Embryonic facial prominence (tissue), 1 donor: ENCODE results near the gene XCL1.
"Not testable (repeated sequence)": the region's sequence is repeated elsewhere in the genome, so short reads cannot be mapped to it uniquely, and the experiment has no call there.

ENCODE experiments used
- DNase-seq: peaks from one replicate; pipeline ENCODE4 v3.0.0-alpha.2; 2016; ENCODE audit errors: extremely low spot score

Gene XCL1, protein sequence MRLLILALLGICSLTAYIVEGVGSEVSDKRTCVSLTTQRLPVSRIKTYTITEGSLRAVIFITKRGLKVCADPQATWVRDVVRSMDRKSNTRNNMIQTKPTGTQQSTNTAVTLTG

DNA sequence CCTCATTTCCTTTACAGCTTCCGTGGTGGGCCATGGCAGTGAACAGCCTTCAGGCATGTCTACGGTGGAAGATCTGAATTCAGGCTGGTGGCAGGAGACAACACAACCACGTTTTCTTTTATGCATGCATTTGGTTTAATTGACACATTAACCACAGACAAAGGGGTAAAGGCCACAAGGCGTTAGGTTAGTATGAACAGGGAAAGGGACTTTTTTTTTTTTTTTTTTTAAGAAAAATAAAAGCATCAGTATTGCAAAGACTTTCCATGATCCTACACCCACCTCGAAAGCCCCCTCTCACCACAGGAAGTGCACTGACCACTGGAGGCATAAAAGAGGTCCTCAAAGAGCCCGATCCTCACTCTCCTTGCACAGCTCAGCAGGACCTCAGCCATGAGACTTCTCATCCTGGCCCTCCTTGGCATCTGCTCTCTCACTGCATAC is at the start of gene XCL1:
TSS of gene XCL1 (plus strand) at position 361 of the 444 bp plus-strand sequence. CDS start at position 394, 33 bp downstream.
- DNase-seq: not testable (repeated sequence)

DNA sequence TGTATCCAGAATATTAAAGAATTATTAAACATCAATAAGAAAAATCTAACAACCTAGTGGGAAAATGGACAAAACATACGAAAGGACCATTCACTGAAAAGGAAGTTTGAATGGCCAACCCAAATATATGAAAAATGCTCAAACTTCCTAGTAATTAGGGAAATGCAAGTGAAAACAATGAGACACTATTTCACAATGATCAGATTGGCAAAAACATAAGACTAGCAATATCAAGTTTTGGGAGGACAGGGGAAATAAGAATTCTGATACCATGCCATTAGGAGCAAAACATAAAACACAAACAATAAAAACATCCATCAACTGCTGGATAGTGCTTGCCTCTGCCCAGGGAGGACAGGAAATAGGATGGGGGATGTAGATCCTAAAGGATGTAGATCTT is 46.9 kb upstream of the XCL1 start:
- no peak for DNase-seq

DNA sequence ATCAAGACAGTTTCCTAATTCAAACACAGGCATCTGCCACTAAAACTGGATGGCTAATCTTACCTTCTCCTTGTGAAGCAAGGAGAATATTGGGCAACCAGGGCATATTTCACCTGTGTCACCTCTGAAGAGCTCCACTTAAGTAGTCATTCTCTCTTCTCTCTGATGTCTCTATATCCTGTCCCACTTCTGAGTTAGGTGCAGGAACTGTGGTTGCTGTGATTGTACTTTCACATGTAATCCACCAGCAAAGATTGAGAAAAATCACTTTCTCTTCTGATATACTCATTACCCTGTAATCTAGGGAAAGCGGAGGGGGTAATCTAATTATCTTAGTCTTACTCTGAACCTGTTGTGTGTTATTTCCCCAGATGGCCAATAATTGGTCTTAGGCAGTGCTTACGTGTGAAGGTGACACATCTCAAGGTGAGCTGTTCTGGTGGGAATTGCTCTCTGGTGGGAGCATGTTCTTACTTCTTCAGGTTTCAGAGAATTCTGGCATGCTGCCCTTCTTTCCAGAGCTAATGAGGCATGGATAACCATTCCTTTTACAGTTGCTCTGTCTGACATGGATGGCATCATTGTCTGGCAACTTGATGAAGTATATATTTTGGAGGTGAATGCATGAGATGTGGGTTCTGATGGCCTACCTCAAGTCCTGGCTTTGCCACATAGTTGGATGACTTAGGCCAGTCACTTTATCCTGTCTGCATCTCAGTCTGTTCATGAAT is 44.6 kb upstream of the XCL1 start:
- no peak for DNase-seq

DNA sequence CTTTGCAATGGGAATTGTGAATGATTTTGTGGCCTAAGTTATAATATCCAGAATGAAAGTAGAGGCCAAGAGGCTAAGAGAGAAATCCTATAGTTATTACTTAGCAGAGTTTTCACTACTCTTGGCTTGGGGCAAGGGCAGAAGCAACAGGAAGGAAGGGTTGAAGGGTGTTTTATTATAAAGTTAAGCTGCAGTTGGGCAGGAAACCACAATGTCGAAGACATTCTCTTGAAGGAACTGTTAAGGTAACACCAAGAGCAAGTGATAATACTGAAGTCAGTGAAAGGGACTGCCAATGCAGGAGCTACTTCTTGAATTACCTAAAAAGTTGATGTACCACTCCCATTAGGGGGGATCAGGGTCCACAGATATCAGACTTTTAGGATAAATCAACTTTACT is 40.9 kb upstream of the XCL1 start:
- no peak for DNase-seq

DNA sequence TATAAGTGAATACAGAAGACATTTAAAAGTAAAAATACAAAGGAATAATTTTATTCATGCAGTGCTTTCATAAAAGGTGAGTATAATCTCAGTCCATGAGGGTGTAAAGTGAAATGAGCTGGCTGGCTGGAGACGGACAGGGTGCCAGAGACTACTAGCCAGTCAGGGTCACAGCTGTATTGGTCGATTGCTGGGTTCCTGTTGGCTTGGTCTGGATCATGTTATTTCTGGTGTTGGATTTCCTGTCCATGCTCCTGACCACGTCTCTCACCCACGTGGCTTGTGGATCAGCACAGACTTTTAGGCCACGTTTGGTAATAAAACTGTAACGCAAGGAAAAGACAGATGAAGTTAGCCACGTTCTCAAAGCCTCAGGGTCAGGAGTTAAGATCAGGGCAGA is 35.6 kb upstream of the XCL1 start:
- not testable (repeated sequence) for DNase-seq

DNA sequence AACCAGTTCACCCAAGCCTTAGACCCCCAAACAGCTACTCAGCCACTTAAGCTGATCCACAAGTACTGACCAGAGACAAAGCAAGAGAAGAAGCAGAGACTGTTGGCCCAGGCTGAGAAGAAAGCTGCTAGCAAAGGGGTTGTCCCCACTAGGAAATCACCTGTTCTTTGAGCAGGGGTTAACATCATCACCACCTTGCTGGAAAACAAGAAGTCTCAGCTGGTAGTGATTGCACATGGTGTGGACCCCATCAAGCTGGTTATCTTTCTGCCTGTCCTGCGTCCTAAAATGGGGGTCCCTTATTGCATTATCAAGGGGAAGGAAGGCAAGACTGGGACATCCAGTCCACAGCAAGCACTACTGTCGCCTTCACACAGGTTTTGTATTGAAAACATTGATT is 33.4 kb upstream of the XCL1 start:
- DNase-seq: not testable (repeated sequence)

DNA sequence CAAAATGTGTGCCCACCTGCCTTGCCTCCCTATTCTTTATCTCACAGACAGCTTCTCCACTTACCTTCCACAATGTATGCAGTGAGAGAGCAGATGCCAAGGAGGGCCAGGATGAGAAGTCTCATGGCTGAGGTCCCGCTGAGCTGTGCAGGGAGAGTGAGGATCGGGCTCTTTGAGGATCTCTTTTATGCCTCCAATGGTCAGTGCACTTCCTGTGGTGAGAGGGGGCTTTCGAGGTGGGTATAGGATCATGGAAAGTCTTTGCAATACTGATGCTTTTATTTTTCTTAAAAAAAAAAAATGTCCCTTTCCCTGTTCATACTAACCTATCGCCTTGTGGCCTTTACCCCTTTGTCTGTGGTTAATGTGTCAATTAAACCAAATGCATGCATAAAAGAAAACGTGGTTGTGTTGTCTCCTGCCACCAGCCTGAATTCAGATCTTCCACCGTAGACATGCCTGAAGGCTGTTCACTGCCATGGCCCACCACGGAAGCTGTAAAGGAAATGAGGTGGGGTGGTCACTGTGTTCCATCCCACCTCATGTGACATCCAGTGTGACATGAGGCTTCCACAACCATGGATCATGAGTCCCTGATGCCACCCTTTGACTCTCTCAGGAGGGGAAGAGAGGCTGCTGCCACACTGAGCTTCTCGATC is 32.4 kb upstream of the XCL1 start, which contains the start of gene XCL2:
TSS of gene XCL2 (minus strand) at position 158 of the 659 bp plus-strand sequence. CDS start at position 125, 33 bp downstream.
- DNase-seq: not testable (repeated sequence)

DNA sequence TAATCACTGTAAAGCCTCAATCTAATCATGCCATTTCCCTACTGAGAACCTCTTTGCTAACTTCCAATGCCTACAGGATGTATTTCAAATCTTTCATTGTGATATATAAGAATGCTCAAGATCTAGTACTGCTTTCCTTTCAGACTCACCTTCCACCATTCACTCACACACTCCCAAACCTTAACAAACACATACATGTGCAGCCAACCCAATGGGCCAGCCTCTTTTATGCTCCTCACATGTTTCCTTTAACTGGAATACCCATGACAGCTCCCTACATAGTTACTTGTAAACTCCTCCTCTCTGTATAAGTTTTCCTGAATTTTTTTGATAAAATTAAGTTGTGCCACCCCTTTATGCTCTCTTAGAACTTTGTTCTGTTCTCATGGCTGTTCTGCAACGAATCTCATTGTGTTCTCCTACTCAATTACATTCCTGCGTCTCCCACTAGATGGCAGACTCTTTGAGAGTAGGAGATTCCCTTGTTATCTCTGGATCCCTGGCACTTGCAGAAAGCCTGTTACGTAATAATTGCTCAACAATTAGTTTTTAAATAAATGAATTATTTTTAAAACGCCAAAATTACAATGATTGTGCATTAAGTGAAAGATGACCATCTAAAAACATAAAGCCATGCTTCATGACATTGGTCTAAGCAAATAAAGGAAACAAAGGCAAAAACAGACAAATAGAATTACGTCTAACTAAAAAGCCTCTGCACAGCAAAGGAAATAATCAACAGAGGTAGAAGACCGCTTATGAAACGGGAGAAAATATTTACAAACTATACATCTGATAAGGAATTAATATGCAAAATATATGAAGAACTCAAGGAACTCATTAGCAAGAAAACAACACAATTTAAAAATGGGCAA is 30.5 kb upstream of the XCL1 start:
- DNase-seq: not testable (repeated sequence)

DNA sequence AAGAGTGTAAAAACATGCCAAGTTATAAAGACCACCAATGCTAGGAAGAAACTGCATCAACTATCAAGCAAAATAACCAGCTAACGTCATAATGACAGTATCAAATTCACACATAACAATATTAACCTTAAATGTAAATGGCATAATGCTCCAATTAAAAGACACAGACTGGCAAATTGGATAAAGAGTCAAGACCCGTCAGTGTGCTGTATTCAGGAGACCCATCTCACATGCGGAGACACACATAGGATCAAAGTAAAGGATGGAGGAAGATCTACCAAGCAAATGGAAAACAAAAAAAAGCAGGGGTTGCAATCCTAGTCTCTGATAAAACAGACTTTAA is 29.9 kb upstream of the XCL1 start:
- not testable (repeated sequence) for DNase-seq

DNA sequence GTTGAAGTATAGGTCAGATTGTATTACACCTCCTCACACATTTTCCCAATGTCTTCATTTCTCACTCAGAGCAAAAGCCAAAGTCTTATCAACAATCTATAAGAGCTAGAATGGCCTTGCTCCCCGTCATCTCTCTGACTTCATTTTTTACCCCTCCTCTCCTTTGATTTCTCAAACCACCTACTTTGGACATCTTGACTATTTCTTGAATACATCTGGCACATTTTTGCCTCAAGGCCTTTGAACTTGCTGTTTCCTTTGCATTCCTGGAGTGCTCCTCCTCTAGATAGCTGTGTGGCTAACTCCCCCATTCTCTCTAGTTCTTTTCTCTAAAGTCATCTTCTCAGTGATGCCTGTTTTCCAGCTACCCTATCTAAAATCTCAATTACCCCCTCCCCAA is 25.4 kb upstream of the XCL1 start:
- DNase-seq: no peak

DNA sequence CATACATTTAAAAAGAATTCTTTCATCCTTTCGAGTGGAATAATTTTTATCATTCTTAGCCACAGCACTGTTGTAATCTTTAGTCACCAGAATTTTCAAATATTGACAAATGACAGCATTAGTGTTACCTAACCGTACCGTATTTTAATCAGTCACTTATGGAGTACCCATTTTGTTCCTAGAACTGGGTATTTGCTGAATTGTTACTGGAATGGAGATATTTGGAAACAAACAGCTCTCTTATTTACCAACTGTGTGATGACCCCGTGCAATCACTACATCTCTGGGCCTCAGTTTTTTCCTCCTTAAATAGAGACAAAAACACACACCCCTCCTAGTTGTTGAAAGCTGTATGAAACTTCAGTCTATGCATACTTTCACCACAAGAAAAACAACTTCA is 24.7 kb upstream of the XCL1 start:
- DNase-seq: no peak

DNA sequence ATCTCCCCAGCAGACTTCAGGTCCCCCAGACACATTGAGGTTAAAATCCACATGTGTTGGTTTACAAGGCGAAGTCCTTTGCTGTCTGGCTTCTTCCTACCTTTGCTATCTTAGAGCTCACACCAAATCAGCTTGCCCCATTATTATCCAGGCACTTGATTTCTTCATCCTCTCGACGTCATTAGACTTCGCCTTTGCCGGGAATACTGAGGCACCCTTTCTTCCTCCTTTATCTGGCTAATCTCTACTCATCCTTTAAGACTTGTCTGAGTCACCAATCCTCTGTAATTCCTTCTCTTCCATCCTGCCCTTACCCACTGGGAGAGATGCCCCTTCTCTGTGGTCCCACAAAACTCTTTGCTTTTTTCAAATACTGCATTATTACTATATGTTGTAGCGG is 23.4 kb upstream of the XCL1 start:
- DNase-seq: no peak

DNA sequence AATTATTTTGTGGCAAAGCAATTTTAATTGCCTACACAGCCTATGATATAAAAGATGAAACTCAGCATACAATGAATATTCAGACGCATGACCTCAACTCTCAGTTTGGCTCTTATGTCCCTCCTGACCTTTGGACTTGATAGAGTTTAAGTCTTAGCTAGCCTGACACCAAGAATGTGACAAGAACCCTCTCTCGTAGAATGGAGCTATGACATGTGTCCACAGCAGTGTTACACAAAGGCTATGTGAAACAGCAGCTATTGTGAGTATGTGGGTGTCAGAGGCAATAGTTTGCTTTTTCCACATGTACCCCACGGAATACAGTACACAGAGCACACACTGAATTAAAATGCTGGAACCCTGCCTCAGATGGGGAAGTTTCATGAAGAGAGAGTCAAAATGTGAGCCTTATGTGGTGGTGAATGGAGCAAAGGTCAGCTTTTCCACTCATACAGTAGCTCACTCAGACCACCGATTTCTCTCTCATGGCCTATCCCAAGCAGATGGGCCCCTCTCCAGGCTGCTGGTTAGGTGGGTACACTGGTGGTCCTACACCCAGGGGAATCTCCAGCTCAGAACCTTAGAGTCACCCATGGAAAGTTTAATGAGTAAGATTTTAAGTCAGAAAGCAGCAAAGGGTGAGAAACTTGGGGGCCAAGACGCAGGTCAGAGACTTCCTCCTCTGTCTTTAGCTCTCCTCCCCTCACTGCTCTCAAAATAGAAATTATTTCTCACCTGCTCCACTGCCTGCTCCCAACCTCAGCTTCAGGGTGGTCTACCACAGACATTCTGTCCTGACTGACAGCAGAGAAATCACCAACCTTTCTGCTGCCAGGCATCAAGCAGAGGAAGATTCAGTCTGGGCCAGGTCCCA is 22.5 kb upstream of the XCL1 start:
- DNase-seq: no peak

DNA sequence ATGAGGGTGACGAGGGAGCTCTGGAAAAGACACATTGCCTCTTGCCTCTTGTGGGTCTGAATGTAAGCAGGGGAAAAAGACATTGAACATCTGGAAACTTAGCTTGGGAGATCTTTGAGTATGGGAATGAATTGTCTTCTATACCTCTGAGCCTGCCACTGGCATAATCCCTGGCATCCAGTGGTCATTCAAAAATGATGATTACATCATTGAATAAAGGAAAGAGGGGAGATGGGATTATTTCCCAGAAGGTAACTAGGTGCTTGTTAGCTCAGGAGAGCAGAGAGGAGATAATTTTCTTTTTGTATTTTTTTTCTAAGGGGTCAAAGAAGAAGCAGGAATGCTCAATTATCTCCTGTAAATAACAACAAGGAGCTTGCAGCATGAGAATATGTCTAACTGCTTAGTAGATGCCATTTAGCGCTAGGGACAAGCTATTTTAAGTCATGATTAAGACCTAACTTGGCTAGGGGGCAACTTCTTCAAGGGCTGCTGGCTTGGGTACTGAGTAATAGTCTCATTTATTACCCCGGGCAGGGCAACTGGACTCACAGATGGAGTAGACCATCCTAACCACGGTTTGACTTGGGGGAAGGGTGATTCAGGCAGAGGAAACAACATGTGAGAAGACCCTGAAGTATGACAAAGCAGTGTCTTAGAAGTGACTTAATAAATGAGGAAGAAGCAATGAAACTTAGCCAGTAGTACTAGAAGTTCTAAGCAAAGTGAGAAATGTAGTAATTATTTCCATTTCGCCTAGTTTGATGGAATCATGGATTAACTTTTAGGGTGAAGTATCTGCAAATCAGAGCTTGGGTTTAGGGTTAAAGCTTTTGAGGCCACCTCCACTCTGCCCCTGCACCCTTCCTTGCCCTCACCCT is 21.6 kb upstream of the XCL1 start:
- no peak for DNase-seq

DNA sequence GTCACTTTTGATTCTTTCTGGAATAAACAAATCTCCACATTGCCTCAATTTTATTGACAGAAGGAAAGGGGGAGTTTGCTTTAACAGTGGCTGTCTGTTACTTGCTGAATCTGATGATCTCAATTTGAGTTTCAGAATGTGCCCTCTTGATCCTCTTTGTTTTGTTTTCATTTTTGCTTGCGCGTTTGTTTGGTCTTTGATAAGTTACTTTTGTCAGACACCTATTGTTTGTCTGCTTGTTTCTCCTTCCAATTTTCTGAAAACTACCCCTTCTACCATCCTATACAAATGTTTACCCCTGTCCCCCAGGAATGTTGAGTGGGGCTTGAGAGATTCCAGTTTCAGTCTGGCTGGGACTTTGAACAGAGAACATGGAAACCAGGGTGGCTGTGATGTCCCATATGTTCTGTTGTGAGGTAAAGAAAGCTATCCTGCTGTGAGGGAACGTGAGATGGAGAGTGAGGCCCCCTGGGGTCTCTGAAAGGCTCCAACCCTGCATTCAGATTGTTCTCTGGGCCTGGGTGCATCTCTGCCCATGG is 20.8 kb upstream of the XCL1 start:
- DNase-seq: no peak

DNA sequence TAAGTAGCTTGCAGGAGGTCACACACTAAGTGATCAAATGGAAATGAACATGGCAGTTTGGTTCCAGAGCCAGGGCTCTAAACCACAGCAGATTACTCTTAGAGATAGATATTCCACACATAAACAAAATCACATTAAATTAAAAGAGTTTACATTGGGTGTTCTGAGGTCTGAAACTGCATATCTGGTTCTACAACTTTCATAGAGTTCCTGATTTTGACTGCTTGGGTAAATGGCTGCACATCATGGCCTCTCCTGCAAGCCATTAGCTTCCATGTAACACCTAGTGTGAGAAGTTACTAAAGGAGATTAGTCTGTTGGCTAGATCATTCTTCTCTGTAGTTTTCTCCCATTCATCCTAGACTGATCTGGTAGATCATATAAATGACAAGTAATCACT is 19.8 kb upstream of the XCL1 start:
- no peak for DNase-seq

DNA sequence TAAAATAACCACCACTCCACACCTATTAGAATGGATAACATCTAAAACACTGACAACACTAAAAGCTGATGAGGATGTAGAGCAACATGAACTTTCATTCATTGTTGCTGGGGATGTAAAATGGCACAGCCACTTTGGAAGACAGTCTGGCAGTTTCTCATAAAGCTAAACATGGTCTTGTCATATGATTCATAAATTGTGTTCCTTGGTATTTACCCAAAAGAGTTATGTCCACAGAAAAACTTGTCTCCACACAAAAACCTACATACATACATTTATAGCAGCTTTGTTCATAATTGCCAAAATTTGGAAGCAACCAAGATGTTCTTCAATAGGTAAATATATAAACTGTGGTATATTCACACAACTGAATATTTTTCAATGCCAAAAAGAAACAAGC is 16.0 kb upstream of the XCL1 start:
- DNase-seq: no peak

DNA sequence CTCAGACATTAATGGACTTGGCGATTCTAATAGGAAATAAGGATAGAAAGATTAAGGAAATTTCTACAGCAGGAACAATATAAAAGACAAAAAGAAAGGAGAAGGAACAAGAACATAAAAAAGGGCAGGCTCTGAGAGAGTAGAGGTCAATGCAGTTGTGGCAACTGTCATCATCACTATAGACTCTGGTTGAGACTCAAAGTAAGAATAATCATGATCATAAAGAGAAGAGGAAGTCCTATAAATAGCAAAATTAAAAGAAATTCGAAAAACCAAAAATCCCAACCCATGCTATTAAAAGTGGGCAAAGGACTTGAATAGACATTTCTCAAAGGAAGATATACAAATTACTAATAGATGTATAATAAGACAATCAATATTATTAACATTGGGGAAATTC is 14.4 kb upstream of the XCL1 start:
- no peak for DNase-seq

DNA sequence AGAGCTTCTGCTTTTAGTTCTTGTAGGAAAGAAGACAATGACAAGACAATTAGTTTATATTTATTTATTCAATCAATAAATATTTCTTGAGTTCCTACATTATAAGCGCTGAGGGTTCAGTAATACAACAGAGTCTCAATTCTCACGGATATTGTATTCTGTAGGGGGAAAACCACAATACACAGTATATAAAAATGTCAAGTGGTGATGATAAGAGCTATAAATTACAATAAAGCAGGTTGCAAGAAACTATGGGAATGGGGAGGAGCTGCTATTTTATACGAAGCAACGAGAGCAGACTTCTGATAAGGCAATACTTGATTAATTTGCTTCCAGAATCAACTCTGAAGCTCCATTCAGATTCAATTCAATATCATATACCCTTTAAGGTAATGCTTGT is 10.6 kb upstream of the XCL1 start:
- DNase-seq: no peak

DNA sequence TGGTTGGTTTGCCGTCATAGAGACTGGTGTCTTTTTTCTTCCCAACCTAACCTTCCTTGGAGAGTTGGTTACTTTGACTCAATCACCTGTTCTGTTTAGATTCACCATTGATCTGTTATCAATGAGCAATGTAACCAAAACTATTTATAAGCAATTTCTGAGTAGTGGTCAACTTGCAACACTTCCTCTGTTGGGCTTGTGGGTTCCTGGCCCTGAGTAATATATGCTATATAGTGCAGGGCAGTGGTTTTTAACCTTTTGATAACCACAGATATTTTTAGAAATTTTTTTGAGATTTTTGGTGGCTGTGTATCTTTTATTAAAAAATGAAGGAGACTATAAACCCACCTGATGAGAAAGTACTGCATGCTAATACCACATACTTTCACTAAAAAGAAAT is 9.4 kb upstream of the XCL1 start:
- no peak for DNase-seq
